Mesenchymal stem cell (in vitro differentiated cells and primary cell): ENCODE measurements around the gene ANP32A. TPM values are rescaled to one million over a fixed set of nuclear protein-coding genes. Genes with fewer than 3 reads are reported as not detected.

ENCODE experiments used
- small RNA-seq: library from polyadenylated mRNA; stranded (forward); fragments of <200 nt; extraction: miRNeasy Mini kit (QIAGEN cat#:217004); gene quantifications from one replicate; pipeline ENCODE3, GENCODE V24; 2013; ENCODE audit warnings: low read depth

ANP32A gene

Small RNAs within 50 kb of the gene (small RNA-seq; reads per million reads assigned to genes)
- gene MIR4312, result not detected
